Endometrium (tissue), 2 donors: ENCODE measurements around the gene KDM6A.
"Not testable (repeated sequence)": the region's sequence is repeated elsewhere in the genome, so short reads cannot be mapped to it uniquely, and the experiment has no call there.

Source experiments
- FAIRE-seq: peaks from 2 replicates; lab custom pipeline; 2012; peaks lifted over from hg19 to GRCh38; lab: Jason Lieb, UNC
- donor health status: control.
- donor health status: control.

The KDM6A gene

GRCh38 chrX:45110494-45110893 is 237.5 kb downstream of the KDM6A start:
- no peak for FAIRE-seq

DNA sequence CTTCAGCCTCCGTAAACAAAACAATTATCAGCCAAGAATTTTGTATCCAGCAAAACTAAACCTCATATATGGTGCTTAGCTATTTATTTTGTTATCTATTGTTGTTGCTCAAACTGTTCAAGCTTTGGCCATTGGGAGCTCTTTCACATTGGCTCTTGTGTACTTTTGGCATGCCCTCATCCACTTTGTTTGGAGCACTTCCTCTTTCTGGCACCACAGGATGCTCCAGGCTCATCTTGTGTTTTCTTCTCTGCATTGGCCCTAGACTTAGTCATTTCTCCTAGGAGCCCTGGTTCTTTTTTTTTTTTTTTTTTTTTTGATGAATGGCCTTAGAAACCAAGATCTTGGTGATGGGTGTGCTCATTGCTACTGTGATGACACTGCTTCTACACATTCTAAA is 253.2 kb downstream of the KDM6A start:
- FAIRE-seq: no peak

GRCh38 chrX:45128896-45129454 is 256.0 kb downstream of the KDM6A start:
- no peak for FAIRE-seq

DNA sequence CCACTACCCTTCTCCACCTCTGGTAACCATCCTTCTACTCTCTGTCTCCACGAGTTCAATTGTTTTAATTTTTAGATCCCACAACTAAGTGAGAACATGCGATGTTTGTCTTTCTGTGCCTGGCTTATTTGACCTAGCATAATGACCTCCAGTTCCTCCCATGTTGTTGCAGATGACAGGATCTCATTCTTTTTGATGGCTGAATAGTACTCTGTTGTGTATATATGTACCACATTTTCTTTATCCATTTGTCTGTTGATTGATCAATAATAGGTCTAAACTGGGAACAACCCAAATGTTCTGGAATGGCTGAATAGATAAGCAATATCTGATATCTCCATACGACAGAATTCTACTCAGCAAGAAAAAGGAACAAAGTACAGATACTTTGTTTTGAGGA is 260.5 kb downstream of the KDM6A start:
- no peak for FAIRE-seq

GRCh38 chrX:45134315-45134731 is 261.3 kb downstream of the KDM6A start:
- FAIRE-seq: no peak

- FAIRE-seq: no peak
Observed at GRCh38 chrX:45134775-45135174, 261.8 kb downstream of the KDM6A start.

- FAIRE-seq: not testable (repeated sequence)
Observed at GRCh38 chrX:45135391-45136075, 262.5 kb downstream of the KDM6A start.

DNA sequence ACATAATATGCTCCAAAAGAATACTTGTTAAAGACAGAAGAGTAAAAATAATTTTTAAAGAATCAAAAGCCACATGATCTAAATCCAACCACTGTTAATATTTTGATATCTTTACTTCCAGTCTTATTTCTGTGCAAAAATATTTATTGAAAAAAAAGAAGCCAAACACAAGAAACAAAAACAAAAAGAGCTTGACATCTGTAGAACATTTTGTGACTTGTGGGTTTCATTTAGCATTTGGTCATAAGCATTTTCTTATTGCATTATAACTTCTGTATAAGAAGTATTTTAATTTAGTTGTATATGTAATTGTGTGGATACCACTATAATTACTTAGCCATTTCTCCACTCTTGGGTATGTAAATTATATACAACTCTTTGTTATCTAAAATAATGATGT is 264.5 kb downstream of the KDM6A start:
- no peak for FAIRE-seq

GRCh38 chrX:45138525-45138924 is 265.5 kb downstream of the KDM6A start:
- no peak for FAIRE-seq

DNA sequence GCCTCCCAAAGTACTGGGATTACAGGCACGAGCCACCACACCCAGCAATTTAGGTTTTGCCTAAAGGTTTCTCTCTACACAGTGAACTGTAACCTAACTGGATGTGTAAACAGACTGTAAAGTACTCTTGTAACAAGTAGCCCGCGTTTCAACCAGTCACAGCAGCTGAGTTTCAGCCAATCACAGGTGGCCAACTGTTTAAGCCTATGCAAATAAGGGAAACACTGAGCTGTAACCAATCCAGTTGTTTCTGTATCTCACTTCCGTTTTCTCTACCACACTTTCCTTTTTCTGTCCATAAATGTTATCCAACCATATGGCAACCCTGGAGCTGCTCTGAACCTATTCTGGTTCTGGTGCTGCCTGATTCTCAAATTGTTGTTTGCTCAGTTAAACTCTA is 267.8 kb downstream of the KDM6A start:
- FAIRE-seq: no peak

DNA sequence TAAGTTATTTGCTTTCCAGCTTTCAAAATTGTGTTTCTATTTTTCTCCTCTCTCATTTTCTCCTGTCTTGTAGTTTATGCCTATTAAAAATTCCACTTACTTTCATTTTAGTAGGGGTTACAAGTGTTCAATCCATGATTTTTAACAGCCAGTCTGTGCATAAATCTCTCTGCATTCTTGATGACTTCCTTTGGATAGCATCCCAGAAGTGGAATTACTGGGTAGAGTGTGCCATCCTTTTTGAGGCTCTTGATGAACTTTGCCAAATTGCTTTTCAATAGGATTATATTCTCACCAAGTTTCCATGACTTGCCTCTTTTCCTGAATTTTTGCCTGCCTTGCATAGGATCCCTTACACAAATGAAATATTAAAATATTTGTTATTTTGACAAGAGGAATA is 269.2 kb downstream of the KDM6A start:
- no peak for FAIRE-seq

GRCh38 chrX:45143455-45143854 is 270.5 kb downstream of the KDM6A start:
- FAIRE-seq: no peak

DNA sequence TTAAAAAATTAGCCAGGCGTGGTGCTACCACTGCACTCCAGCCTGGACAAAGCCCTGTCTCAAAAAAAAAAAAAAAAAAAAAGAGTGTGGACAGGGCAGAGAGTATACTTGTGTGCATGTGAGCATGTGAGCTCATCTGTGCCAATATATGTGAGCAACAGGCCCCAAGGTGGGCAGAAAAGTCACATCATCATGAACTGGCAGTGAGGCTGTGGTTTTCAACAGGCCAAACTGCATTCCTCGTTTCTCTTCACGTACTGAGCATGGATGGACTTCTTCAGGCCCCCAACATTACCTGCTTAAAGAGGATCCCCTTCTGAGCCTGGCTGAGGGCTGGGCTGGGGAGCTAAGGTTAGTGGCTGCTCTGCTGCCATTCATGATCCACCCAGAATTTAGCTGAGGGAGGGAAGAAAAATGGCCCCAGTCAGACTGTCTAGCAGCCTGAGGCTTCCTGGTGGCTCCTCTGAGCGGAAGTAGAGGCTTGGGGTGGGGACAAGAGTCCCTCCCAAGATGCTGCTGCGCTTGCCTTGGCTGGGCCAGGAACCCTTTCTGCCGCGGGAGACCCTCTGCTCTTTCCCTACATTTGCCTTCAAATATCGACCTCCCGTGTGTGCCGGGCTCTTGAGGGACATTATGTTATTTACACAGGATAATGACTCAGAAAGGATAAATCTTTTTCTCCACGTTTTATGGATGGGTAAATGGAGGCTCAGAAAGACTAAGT is 272.7 kb downstream of the KDM6A start:
- no peak for FAIRE-seq

DNA sequence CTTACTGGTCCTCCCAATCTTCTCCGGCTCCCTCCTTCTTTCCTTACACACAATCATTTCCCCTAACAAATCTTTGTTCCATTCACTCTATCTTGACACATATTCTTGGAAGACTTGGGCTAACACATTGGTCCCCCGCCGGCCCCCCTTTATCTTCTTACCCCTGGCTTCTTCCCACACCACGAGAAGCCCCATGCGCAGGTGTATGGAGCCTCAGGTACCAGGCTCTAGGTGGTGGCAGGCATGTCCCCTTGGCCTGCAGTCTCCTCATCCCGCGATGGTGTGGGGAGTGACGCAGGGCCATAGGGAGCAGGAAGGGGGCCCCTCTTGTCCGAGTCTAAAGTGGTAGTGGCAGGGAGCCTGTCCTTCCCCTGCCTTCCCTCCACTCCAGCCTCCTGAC is 277.8 kb downstream of the KDM6A start:
- FAIRE-seq: no peak

DNA sequence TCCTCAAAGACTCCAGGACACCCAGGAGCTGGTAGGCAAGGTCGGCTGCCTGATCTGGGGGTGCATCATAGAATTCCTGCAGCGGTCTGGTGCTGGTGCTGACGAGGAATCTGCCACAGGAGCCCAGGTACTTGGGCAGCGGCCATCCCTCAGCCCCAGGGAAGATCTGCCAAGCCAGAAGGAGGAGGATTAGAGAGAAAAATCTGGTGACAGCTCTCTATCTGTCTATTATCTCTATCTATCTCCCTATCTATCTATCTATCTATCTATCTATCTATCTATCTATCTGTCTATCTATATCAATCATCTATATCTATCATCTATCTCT is 281.0 kb downstream of the KDM6A start:
- no peak for FAIRE-seq

DNA sequence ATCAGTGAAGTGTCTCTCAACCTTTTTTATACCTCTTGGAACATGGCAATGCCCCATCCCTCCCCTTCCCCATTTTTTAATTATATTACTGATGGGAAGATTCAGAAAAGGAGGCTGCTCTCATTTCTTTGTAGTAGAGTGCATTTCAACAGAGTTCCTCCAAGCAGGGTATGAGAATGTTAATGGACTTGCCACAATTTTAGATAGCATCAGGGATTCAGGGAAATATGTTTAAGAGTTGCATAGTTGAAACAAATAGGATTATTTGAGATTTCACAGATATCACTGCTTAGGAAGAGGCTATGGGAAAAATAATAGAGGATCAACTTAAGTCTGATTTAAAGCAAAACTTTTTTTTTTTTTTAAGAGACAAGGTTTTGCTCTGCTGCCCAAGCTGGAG is 281.5 kb downstream of the KDM6A start:
- no peak for FAIRE-seq

DNA sequence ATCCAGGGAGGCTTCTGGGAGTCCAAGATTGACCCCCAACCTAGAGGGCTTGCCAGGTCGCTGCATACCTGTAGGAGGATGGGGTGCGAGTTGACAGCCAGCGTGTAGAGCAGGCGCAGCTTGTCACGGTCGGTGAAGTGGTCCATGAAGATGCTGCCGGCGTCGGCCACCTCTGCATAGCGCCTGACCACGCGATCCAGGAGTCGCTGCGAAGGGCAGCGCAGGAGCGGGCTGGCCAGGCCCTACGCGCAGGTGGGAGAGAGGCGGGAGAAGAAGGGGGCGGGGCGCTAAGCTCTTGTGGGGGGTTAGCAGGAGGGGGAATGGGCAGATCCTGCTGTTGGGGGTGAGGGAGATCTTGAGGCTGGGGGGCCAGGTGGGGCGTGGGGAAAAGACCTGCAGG is 284.7 kb downstream of the KDM6A start:
- no peak for FAIRE-seq
